GM12872 (cell line): ENCODE results near the gene ADIPOR2.

Experiments used
- TF ChIP-seq, protein P1 (sequence below): IDR thresholded peaks from 3 replicates; pipeline ENCODE4 v1.5.1; 2011; ENCODE audit warnings: low read depth, mild to moderate bottlenecking, low read length, moderate library complexity; ENCODE audit not compliant: insufficient read depth

ADIPOR2 gene

DNA sequence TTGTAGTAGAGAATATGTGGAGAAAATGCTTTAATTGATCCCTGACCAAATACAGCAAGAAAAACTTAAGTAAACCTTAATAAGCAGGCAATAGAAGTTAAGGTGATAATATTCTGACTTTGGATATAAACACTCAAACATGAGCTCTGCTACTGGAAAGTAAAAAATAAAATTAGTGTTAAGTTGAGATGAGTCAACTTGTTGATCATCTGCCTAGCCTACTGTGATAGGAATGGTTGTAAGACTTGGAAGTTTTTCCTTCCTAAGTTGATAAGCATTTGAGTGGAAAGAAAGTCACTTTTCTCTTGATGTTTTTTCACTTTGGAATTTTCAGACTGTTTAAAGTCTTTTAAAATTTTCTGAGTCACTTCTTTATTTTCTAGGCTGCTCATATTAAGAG is 26.0 kb downstream of the ADIPOR2 start:
- TF ChIP-seq, protein P1, sequence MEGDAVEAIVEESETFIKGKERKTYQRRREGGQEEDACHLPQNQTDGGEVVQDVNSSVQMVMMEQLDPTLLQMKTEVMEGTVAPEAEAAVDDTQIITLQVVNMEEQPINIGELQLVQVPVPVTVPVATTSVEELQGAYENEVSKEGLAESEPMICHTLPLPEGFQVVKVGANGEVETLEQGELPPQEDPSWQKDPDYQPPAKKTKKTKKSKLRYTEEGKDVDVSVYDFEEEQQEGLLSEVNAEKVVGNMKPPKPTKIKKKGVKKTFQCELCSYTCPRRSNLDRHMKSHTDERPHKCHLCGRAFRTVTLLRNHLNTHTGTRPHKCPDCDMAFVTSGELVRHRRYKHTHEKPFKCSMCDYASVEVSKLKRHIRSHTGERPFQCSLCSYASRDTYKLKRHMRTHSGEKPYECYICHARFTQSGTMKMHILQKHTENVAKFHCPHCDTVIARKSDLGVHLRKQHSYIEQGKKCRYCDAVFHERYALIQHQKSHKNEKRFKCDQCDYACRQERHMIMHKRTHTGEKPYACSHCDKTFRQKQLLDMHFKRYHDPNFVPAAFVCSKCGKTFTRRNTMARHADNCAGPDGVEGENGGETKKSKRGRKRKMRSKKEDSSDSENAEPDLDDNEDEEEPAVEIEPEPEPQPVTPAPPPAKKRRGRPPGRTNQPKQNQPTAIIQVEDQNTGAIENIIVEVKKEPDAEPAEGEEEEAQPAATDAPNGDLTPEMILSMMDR = no peak

DNA sequence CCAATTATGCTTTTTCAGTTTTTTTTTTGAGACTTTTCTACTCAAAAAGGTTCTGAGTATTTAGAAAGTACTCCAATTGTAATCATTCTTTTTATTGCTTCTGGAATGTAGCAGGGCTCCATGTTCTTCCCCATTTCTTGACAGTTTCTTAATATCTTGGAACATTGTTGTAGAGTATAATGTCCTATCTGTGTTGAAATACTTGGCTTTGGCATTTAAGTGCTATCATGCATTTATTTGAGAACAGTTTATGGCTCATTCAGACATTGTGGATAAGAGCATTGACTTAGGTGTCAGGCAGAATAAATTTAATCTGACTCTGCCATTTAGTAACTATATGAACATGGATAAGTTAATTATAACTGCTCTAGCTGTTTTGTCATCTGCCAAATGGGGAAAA is 28.3 kb downstream of the ADIPOR2 start:
- TF ChIP-seq, protein P1 = no peak

DNA sequence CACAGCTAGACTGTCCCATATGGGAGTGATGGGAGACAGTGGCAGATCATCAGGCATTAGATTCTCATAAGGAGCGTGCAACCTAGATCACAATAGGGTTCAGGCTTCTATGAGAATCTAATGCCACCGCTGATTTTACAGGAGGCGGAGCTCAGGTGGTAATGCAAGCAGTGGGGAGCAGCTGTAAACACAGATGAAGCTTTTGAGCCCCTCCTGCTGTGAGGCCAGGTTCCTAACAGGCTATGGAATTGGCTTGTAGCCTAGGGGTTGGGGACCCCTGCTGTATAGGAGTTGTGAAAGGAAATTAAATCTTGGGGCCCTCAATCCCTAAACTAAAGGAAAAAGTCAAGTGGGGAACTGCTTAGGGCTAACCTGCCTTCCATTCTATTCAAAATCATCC is 29.6 kb downstream of the ADIPOR2 start:
- TF ChIP-seq, protein P1 = no peak

DNA sequence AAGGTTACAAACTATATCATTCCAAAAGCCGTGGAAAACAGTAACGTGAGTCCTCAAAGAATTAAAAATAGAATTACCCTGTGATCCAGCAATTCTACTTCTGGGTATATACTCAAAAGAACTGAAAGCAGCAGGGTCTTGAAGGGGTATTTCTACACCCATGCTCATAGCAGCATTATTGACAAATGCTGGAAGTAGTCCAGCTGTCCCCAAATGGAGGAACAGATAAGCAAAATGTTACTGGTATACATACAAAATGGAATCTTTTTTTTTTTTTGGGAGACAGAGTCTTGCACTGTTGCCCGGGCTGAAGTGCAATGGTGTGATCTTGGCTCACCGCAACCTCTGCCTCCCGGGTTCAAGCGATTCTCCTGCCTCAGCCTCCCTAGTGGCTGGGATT is 32.9 kb downstream of the ADIPOR2 start:
- TF ChIP-seq, protein P1 = no peak

DNA sequence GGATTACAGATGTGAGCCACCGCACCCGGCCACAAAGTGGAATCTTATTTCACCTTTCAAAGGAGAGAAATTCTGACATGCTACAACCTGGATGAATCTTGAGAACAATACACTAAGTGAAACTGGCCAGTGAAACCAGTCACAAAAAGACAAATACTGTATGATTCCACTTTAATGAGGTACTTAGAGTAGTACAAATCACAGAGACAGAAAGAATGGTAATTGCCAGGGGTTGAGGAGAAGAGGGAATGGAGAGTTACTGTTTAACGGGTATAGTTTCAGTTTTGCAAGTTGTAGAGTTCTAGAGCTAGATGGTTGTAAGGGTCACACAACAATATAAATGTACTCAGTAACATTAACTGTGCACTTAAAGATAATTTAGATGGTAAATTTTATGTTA is 33.4 kb downstream of the ADIPOR2 start:
- TF ChIP-seq, protein P1 = no peak

DNA sequence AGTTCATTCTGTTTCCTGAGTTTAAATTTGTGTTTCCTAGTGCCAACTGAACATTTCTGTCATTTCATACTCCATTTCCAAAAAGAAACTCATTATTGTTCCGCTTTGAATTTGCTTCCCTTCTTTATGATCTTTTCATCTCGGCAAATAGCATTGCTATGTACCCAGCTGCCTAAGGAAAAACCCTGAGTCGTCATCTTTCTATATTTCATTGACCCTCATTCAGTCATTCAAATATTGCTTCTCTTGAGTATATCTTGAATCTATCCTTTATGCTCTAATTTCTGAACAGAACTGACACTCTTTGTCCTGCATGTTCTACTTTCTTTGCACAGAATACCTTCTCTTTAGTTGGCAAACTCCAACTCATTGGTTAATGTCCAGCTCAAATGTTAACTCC is 35.9 kb downstream of the ADIPOR2 start:
- TF ChIP-seq, protein P1 = no peak

DNA sequence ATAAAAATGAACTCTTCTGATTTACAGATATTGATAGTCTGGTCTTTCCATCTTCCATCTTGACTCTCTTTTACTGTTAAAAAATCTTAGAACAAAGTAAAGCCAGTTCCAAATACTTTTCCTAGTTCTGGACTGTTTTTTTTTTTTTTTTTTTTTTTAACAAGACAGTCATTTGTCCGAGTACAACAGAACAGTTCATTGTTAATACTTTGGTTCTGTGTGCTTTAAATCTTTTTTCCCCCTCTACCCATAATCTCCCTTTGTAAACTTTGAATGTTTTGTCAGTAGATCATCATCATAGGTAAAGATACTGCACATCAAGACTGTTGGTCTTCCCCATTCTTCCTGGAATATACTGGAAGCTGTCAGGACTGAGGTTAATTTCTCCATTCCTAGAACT is 38.0 kb downstream of the ADIPOR2 start:
- TF ChIP-seq, protein P1 = no peak
